PC-3 (cell line): ENCODE data around the gene ZBTB46.

Experiments
- EZH2 ChIP-seq: fragments of 300-600 bp; sonication (generic); IDR thresholded peaks from one replicate; pipeline ENCODE4 v1.6.1; 2017; ENCODE audit warnings: antibody characterized with exemption, mild to moderate bottlenecking, low read length; ENCODE audit not compliant: unreplicated experiment
- EZH2phosphoT487 ChIP-seq: fragments of 300-600 bp; sonication (generic); IDR thresholded peaks from 2 replicates; pipeline ENCODE4 v1.6.1; 2018; ENCODE audit warnings: mild to moderate bottlenecking, antibody characterized with exemption, low read length, borderline replicate concordance
- TF ChIP-seq, protein P1 (sequence below): fragments of 300-600 bp; sonication (generic); conservative IDR thresholded peaks from 2 replicates; pipeline ENCODE4 v1.5.1; 2017; ENCODE audit warnings: antibody characterized with exemption, low read depth, mild to moderate bottlenecking, low read length

DNA sequence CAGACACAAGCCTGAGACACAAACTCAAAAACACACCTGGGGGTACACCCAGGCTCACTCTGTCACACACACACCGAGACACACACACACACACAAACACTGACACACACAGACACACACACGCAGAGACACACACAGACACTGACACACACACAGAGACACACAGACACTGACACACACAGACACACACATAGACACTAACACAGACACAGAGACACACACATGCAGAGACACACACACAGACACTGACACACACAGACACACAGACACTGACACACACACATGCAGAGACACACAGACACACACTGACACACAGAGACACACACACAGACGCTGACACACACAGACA is 15.8 kb upstream of the ZBTB46 start:
- TF ChIP-seq, protein P1, sequence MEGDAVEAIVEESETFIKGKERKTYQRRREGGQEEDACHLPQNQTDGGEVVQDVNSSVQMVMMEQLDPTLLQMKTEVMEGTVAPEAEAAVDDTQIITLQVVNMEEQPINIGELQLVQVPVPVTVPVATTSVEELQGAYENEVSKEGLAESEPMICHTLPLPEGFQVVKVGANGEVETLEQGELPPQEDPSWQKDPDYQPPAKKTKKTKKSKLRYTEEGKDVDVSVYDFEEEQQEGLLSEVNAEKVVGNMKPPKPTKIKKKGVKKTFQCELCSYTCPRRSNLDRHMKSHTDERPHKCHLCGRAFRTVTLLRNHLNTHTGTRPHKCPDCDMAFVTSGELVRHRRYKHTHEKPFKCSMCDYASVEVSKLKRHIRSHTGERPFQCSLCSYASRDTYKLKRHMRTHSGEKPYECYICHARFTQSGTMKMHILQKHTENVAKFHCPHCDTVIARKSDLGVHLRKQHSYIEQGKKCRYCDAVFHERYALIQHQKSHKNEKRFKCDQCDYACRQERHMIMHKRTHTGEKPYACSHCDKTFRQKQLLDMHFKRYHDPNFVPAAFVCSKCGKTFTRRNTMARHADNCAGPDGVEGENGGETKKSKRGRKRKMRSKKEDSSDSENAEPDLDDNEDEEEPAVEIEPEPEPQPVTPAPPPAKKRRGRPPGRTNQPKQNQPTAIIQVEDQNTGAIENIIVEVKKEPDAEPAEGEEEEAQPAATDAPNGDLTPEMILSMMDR = no peak
- TF ChIP-seq EZH2phosphoT487 (no peak), EZH2 (no peak)
